K562 (cell line): ENCODE measurements around the gene OCRL.

ENCODE experiments used
- EP300 ChIP-seq: IDR thresholded peaks from 2 replicates; pipeline ENCODE4 v1.6.1; 2012; ENCODE audit warnings: low read length, improper control_type of control experiment
- RFX5 ChIP-seq: IDR thresholded peaks from 2 replicates; pipeline ENCODE4 v1.6.1; 2011; ENCODE audit warnings: low read depth, mild to moderate bottlenecking, improper control_type of control experiment, low read length
- TRIM24 ChIP-seq, 2 experiments: fragments of 450-650 bp; IDR thresholded peaks; 2 replicates each; pipeline ENCODE4 v1.6.1; 2016
- TF ChIP-seq, protein P1 (sequence below), 3 experiments: IDR thresholded peaks in 2 of 3; conservative IDR thresholded peaks in 1 of 3; 2 replicates each; pipeline ENCODE4 v1.5.1; 2011 to 2012; ENCODE audit warnings: low read length in 3 of 3, mild to moderate bottlenecking in 3 of 3, control low read depth in 2 of 3, improper control_type of control experiment in 1 of 3, inconsistent platforms in 1 of 3, low read depth in 1 of 3, mixed read lengths in 1 of 3, moderate library complexity in 1 of 3; ENCODE audit not compliant: insufficient read depth in 2 of 3

DNA sequence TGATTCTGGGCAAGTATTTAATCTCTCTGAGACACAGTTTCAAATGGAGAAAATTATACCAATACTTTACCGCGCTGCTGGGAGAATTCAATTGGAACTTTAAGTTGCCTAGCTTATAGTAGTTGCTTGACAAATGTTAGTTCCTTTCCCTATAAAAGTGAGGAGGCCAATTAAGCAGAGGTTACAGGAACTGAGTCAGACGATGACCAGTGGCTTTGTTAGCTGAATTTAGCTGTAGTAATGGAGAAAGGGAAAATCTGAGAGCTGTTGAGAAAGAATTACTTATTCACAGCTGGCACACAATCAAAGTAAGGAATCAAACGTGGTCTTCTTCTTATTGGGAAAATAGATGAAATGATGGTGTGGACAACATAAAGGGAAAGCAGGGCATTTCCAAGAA lies 46.4 kb upstream of the OCRL start:
- TF ChIP-seq TRIM24 (IDR thresholded peaks at IDR 0.05) = no peak
- TF ChIP-seq RFX5 = no peak
- TF ChIP-seq, protein P1, sequence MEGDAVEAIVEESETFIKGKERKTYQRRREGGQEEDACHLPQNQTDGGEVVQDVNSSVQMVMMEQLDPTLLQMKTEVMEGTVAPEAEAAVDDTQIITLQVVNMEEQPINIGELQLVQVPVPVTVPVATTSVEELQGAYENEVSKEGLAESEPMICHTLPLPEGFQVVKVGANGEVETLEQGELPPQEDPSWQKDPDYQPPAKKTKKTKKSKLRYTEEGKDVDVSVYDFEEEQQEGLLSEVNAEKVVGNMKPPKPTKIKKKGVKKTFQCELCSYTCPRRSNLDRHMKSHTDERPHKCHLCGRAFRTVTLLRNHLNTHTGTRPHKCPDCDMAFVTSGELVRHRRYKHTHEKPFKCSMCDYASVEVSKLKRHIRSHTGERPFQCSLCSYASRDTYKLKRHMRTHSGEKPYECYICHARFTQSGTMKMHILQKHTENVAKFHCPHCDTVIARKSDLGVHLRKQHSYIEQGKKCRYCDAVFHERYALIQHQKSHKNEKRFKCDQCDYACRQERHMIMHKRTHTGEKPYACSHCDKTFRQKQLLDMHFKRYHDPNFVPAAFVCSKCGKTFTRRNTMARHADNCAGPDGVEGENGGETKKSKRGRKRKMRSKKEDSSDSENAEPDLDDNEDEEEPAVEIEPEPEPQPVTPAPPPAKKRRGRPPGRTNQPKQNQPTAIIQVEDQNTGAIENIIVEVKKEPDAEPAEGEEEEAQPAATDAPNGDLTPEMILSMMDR (IDR thresholded peaks at IDR 0.05 in 2 of 3, conservative IDR thresholded peaks at IDR 0.05 in 1 of 3; ENCODE audit: insufficient read depth in 2 of 3, low read depth in 1 of 3, low read length in 3 of 3) = no peak
- TF ChIP-seq EP300 = no peak
